DOHH2 (cell line): ENCODE data around the gene FBXO42.

Source experiments
- CTCF ChIP-seq: fragments of 200-600 bp; sonication (generic); IDR thresholded peaks from one replicate; pipeline ENCODE4 v1.5.1; 2014; ENCODE audit warnings: antibody characterized with exemption, mild to moderate bottlenecking, low read depth, low read length; ENCODE audit not compliant: poor library complexity, severe bottlenecking
- EZH2phosphoT487 ChIP-seq: fragments of 200-600 bp; sonication (generic); IDR thresholded peaks from 2 replicates; pipeline ENCODE4 v1.6.1; 2017; ENCODE audit warnings: borderline replicate concordance, mild to moderate bottlenecking, antibody characterized with exemption, low read length, moderate library complexity, mixed read lengths

DNA sequence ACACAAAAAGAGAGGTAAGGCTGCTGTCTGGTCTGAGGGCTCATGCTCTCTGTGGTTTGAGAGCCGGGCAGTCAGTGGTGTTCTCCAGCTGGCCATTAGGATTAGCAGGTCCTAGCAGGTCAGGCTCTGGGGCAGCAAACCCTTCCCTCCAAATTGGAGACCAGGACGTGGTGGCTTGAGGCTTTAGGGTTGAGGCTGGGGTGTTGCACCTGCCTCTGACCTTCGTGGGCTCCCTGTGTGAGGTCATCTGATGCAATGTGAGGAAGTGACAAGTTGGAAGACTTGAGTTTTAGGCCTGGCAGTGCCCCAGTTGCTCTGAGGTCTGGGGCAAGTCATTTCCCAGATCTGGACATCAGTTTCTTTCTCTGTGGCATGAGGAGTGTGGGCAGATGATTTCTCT, 39.1 kb upstream of the FBXO42 start:
- TF ChIP-seq CTCF (no peak), EZH2phosphoT487 (no peak)
